ENCODE data around the gene CSF2RB. TPM values are rescaled to one million over a fixed set of nuclear protein-coding genes. Genes with fewer than 3 reads are reported as not detected.

The CSF2RB gene
- total and polyA plus RNA-seq, 10 of the 15 experiments (the other 5 are each of a cell fraction or from before 2014, with no cell fraction given), result 0.82 to 12.5 (median 5.4) TPM

DNA sequence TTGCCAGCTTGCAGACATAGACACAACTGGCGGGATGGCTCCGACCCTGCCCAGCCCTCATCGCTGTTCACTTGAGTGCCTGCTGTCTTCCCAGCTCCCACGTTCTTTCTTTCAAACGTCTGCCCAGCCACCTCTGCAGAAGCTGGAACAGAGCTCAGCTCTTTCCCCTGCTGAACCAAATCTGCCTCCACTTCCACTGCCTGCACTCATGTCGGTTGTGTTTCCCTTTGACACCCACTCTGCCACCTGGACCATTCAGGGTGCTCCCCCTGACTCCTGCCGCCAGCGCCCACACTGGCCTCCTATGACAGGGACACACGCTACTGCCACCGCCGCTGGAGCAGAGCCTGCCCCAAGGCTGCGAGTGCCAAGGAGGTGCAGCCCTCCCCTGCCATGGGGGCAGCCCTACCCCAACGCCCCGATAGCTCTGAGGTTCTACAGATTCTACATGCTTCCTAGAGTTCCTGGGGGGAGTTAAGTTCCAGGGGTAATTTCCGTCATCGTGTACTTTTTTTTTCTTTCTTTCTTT lies 67.9 kb downstream of the CSF2RB start:
- in situ Hi-C loops (cut with MboI), result loop anchor here (5.0 kb wide), 1 partner anchor 194 kb away; no protein-coding TSS in a partner anchor

DNA sequence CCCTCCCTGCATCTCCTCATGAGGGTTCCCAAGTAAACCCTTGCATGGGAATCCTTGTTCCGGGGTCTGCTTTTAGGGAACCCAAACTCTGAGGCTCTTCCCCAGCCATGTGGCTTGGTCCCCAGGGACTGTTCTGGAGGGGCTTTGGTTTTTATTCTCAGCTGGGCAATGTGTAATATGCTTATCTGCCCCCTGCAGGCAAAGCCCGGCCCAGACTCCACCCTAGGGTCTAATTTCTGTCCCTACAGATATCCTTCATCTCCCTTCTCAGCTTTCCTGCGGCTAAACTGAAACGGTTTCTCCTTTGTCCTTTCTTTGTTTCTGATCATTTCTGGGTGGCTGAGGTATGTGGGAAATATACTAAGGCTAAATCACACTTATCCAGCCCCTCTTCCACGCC lies 68.7 kb downstream of the CSF2RB start:
- ChIA-PET SMC1A (ENCODE audit: uncharacterized antibody, unreplicated experiment) (interaction anchor here (0.6 to 1.2 kb wide), 4 partner anchors 75 to 227 kb away, joined by 3 read pairs; no protein-coding TSS in a partner anchor), CTCF (interaction anchor here (1.0 to 18.9 kb wide), 7 partner anchors 9 to 224 kb away, joined by 3 to 310 read pairs (median 8); partner anchors contain the start of genes IFT27 and NCF4), POLR2A (interaction anchor here (0.6 kb wide), 1 partner anchor 675 kb away, joined by 3 read pairs; no protein-coding TSS in a partner anchor), RAD21 (ENCODE audit: unreplicated experiment) (interaction anchor here (0.9 to 1.3 kb wide), 2 partner anchors 12 to 207 kb away, joined by 4 read pairs; no protein-coding TSS in a partner anchor)
- DNase-seq (ENCODE audit: low read depth, low spot score) (no peak), FAIRE-seq (no peak), ATAC-seq (no peak)
- no peaks in the 10 kb centered on the region for H4K20me1 ChIP-seq (ENCODE audit: control insufficient read depth, insufficient read depth)
- H3K79me2 ChIP-seq (ENCODE audit: control insufficient read depth, insufficient read depth, low read length), result no peaks in the 10 kb centered on the region
- 14% methylated on average over 5 of the region's 5 CpGs for WGBS (ENCODE audit: insufficient coverage, insufficient replicate concordance, low lambda C conversion rate, missing lambda C conversion rate)
- H3K36me3 ChIP-seq (ENCODE audit: control insufficient read depth in 2 of 2, insufficient read depth in 2 of 2, low read length in 1 of 2), result no peaks in the 10 kb centered on the region
- BruUV-seq (replicated peaks), result no TSS peak
- peaks cover 7% of the 10 kb centered on the region for H3K9me3 ChIP-seq (replicated peaks; ENCODE audit: control insufficient read depth, insufficient read depth, low read length)
- H3K4me2 ChIP-seq (ENCODE audit: control insufficient read depth, insufficient read depth), result no peak overlapping the region
- no peak overlapping the region for H2AFZ ChIP-seq (ENCODE audit: control insufficient read depth, low read depth, low read length)
- H3K27ac ChIP-seq (ENCODE audit: control insufficient read depth, insufficient read depth), result no peak overlapping the region
- intact Hi-C loops (cut with micrococcal nuclease; ENCODE audit: unreplicated experiment), result no loop called here
- no peaks in the 10 kb centered on the region; a peak in 1 of 4 replicates for H3K27me3 ChIP-seq (replicated peaks in 1 of 2; ENCODE audit: control insufficient read depth in 2 of 2, insufficient read depth in 2 of 2, low read length in 1 of 2)
- H3K4me1 ChIP-seq (ENCODE audit: control insufficient read depth, insufficient read depth, low read length), result no peaks in the 10 kb centered on the region; the same call in 1 of the 2 replicates
- H3K4me3 ChIP-seq, result no peak overlapping the region
- no peak overlapping the region for H3K9ac ChIP-seq (ENCODE audit: control insufficient read depth, insufficient read depth, low read length)
- in situ Hi-C loops (cut with MboI), result loop anchor here (5.0 kb wide), 1 partner anchor 195 kb away; no protein-coding TSS in a partner anchor
- TF ChIP-seq, protein P1, sequence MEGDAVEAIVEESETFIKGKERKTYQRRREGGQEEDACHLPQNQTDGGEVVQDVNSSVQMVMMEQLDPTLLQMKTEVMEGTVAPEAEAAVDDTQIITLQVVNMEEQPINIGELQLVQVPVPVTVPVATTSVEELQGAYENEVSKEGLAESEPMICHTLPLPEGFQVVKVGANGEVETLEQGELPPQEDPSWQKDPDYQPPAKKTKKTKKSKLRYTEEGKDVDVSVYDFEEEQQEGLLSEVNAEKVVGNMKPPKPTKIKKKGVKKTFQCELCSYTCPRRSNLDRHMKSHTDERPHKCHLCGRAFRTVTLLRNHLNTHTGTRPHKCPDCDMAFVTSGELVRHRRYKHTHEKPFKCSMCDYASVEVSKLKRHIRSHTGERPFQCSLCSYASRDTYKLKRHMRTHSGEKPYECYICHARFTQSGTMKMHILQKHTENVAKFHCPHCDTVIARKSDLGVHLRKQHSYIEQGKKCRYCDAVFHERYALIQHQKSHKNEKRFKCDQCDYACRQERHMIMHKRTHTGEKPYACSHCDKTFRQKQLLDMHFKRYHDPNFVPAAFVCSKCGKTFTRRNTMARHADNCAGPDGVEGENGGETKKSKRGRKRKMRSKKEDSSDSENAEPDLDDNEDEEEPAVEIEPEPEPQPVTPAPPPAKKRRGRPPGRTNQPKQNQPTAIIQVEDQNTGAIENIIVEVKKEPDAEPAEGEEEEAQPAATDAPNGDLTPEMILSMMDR (IDR thresholded peaks at IDR 0.05 in 2 of 3, conservative IDR thresholded peaks at IDR 0.05 in 1 of 3; ENCODE audit: control insufficient read depth in 2 of 3, extremely low read depth in 1 of 3, insufficient read depth in 1 of 3, low read depth in 3 of 3, low read length in 3 of 3), result peak; percentile 15 to 17 (median 17); a peak in 3 of 6 replicates
- TF ChIP-seq, protein P2, sequence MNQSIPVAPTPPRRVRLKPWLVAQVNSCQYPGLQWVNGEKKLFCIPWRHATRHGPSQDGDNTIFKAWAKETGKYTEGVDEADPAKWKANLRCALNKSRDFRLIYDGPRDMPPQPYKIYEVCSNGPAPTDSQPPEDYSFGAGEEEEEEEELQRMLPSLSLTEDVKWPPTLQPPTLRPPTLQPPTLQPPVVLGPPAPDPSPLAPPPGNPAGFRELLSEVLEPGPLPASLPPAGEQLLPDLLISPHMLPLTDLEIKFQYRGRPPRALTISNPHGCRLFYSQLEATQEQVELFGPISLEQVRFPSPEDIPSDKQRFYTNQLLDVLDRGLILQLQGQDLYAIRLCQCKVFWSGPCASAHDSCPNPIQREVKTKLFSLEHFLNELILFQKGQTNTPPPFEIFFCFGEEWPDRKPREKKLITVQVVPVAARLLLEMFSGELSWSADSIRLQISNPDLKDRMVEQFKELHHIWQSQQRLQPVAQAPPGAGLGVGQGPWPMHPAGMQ (IDR thresholded peaks at IDR 0.05; ENCODE audit: borderline replicate concordance), result no peak
- TF ChIP-seq, protein P3, sequence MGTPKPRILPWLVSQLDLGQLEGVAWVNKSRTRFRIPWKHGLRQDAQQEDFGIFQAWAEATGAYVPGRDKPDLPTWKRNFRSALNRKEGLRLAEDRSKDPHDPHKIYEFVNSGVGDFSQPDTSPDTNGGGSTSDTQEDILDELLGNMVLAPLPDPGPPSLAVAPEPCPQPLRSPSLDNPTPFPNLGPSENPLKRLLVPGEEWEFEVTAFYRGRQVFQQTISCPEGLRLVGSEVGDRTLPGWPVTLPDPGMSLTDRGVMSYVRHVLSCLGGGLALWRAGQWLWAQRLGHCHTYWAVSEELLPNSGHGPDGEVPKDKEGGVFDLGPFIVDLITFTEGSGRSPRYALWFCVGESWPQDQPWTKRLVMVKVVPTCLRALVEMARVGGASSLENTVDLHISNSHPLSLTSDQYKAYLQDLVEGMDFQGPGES (IDR thresholded peaks at IDR 0.05), result no peak
- TF ChIP-seq MEF2B (IDR thresholded peaks at IDR 0.05; ENCODE audit: partially characterized antibody, poor library complexity, severe bottlenecking) (peak; percentile 33), DPF2 (IDR thresholded peaks at IDR 0.05) (no peak)

More for the DNA sequence above, 67.9 kb downstream of the CSF2RB start:
- Histone ChIP-seq H3K9me3 (replicated peaks; ENCODE audit: control insufficient read depth, insufficient read depth, low read length) (peaks cover 7% of the 10 kb centered on the region), H3K79me2 (ENCODE audit: control insufficient read depth, insufficient read depth, low read length) (no peaks in the 10 kb centered on the region), H2AFZ (ENCODE audit: control insufficient read depth, low read depth, low read length) (no peak overlapping the region), H4K20me1 (ENCODE audit: control insufficient read depth, insufficient read depth) (no peaks in the 10 kb centered on the region), H3K4me2 (ENCODE audit: control insufficient read depth, insufficient read depth) (no peak overlapping the region), H3K4me1 (ENCODE audit: control insufficient read depth, insufficient read depth, low read length) (no peaks in the 10 kb centered on the region; the same call in 1 of the 2 replicates), H3K36me3 (ENCODE audit: control insufficient read depth in 2 of 2, insufficient read depth in 2 of 2, low read length in 1 of 2) (no peaks in the 10 kb centered on the region), H3K27me3 (replicated peaks in 1 of 2; ENCODE audit: control insufficient read depth in 2 of 2, insufficient read depth in 2 of 2, low read length in 1 of 2) (no peaks in the 10 kb centered on the region; a peak in 1 of 4 replicates), H3K4me3 (no peak overlapping the region), H3K27ac (ENCODE audit: control insufficient read depth, insufficient read depth) (no peak overlapping the region), H3K9ac (ENCODE audit: control insufficient read depth, insufficient read depth, low read length) (no peak overlapping the region)
- ATAC-seq (no peak), DNase-seq (ENCODE audit: low read depth, low spot score) (no peak), FAIRE-seq (no peak)
- SMC1A ChIA-PET (ENCODE audit: uncharacterized antibody, unreplicated experiment), result interaction anchor here (0.6 to 1.5 kb wide), 5 partner anchors 74 to 434 kb away, joined by 3 to 4 read pairs (median 3); no protein-coding TSS in a partner anchor
- POLR2A ChIA-PET, result interaction anchor here (0.6 kb wide), 1 partner anchor 674 kb away, joined by 3 read pairs; no protein-coding TSS in a partner anchor
- WGBS (ENCODE audit: insufficient coverage, insufficient replicate concordance, low lambda C conversion rate, missing lambda C conversion rate), result 58% methylated on average over 14 of the region's 16 CpGs
- TF ChIP-seq NR2C2 (IDR thresholded peaks at IDR 0.05; ENCODE audit: borderline replicate concordance, control insufficient read depth, insufficient read length, low read depth), result no peak
- TF ChIP-seq MEF2B (IDR thresholded peaks at IDR 0.05; ENCODE audit: partially characterized antibody, poor library complexity, severe bottlenecking), result no peak
- TF ChIP-seq ATF7 (IDR thresholded peaks at IDR 0.05; ENCODE audit: low read depth), result no peak
- TF ChIP-seq CHD1 (IDR thresholded peaks at IDR 0.05; ENCODE audit: low read depth, low read length), result no peak
- TF ChIP-seq PAX8 (IDR thresholded peaks at IDR 0.05), result no peak
- no peak for TF ChIP-seq HDGF (IDR thresholded peaks at IDR 0.05)
- TF ChIP-seq TCF3 (IDR thresholded peaks at IDR 0.05; ENCODE audit: borderline replicate concordance, insufficient read depth, low read depth, low read length), result no peak
- intact Hi-C loops (cut with micrococcal nuclease; ENCODE audit: unreplicated experiment), result no loop called here
- CTCF ChIA-PET, result interaction anchor here (1.5 to 18.9 kb wide), 5 partner anchors 25 to 197 kb away, joined by 4 to 310 read pairs (median 5); partner anchors contain the start of gene NCF4
- RAD21 ChIA-PET (ENCODE audit: unreplicated experiment), result interaction anchor here (0.9 to 1.4 kb wide), 4 partner anchors 11 to 206 kb away, joined by 4 read pairs; no protein-coding TSS in a partner anchor
- no TSS peak for BruUV-seq (replicated peaks)

All from GM12878 (cell line).